ENCODE data around the gene CRTC3.

Gene CRTC3

GRCh38 chr15:90489514-90489913, 40.2 kb upstream of the CRTC3 start:
- TF ChIP-seq CTCF (IDR thresholded peaks at IDR 0.05) (no peak), ZFX (IDR thresholded peaks at IDR 0.05; ENCODE audit: borderline replicate concordance) (no peak)
- no peak overlapping the region for H3K27ac ChIP-seq

- no peak for TF ChIP-seq ZFX (IDR thresholded peaks at IDR 0.05; ENCODE audit: borderline replicate concordance)
- no peak for TF ChIP-seq CTCF (IDR thresholded peaks at IDR 0.05)
- H3K27ac ChIP-seq: no peak overlapping the region
Observed at GRCh38 chr15:90489944-90490343, 39.8 kb upstream of the CRTC3 start.

GRCh38 chr15:90493647-90494046, 36.1 kb upstream of the CRTC3 start:
- H3K27ac ChIP-seq: no peak overlapping the region
- TF ChIP-seq CTCF (IDR thresholded peaks at IDR 0.05) (no peak), ZFX (IDR thresholded peaks at IDR 0.05; ENCODE audit: borderline replicate concordance) (no peak)

- no peak overlapping the region for H3K27ac ChIP-seq
- TF ChIP-seq CTCF (IDR thresholded peaks at IDR 0.05): no peak
- TF ChIP-seq ZFX (IDR thresholded peaks at IDR 0.05; ENCODE audit: borderline replicate concordance): no peak
Observed at GRCh38 chr15:90495067-90495466, 34.7 kb upstream of the CRTC3 start.

- no peak for TF ChIP-seq ZFX (IDR thresholded peaks at IDR 0.05; ENCODE audit: borderline replicate concordance)
- TF ChIP-seq CTCF (IDR thresholded peaks at IDR 0.05): no peak
- no peak overlapping the region for H3K27ac ChIP-seq
Observed at GRCh38 chr15:90496791-90497190, 32.9 kb upstream of the CRTC3 start.

GRCh38 chr15:90497376-90497775, 32.3 kb upstream of the CRTC3 start:
- TF ChIP-seq ZFX (IDR thresholded peaks at IDR 0.05; ENCODE audit: borderline replicate concordance) (no peak), CTCF (IDR thresholded peaks at IDR 0.05) (no peak)

GRCh38 chr15:90497912-90498311, 31.8 kb upstream of the CRTC3 start:
- TF ChIP-seq CTCF (IDR thresholded peaks at IDR 0.05) (no peak), ZFX (IDR thresholded peaks at IDR 0.05; ENCODE audit: borderline replicate concordance) (no peak)
- H3K27ac ChIP-seq: no peak overlapping the region

More at GRCh38 chr15:90497376-90497775, 32.3 kb upstream of the CRTC3 start:
- H3K27ac ChIP-seq: no peak overlapping the region

Data from 22Rv1 (cell line).